Measurements from ENCODE around the gene TIMP2. TPM values are rescaled to one million over a fixed set of nuclear protein-coding genes. Genes with fewer than 3 reads are reported as not detected.
A peak's percentile ranks its signal among the peaks of the same experiment; 100 is the strongest.

The TIMP2 gene
- total and polyA plus RNA-seq, 2 of the 13 experiments (the other 11 are each of a cell fraction or from before 2014, with no cell fraction given): 3.8 to 8.5 TPM

DNA sequence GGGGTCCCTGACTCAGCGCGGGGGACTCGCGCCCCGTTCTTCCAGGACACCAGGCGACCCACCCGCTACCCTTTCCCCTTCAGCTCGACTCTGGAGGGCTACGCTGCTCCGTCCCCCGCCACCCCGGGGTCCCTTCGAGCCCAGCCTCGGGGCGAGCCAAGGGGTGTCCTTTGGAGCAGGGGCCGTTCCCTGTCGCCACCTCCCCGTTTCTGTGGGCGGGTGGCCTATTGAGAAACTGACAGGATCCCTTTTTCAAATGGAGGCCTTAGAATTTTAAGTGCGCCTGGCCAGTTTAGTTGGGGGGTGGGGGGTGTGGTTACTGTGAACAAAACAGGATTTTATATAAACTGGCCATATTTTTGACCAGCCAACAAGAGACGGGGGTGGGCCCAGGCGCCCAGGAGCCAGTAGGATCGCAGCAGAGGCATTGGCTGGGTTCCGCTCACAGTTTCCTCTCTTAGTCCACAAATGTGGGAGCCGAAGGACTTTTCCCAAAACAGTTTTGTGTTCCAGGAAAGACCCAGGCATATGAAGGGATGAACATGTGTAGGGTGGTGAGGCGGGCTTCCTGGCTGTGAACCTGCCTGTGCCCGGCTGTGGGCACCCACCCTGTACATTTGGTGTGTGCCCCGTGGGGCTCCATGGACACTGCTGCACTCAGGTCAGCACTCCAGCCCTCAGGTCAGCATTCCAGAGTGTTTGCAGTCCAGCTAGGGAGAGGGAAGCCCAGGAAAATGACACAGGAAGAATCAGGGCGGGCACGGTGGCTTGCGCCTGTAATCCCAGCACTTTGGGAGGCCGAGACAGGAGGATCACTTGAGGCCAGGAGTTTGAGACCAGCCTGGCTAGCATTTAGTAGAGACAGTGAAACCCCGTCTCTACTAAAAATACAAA, 722 bp upstream of the TIMP2 start (continued):
- TF ChIP-seq, protein P1, sequence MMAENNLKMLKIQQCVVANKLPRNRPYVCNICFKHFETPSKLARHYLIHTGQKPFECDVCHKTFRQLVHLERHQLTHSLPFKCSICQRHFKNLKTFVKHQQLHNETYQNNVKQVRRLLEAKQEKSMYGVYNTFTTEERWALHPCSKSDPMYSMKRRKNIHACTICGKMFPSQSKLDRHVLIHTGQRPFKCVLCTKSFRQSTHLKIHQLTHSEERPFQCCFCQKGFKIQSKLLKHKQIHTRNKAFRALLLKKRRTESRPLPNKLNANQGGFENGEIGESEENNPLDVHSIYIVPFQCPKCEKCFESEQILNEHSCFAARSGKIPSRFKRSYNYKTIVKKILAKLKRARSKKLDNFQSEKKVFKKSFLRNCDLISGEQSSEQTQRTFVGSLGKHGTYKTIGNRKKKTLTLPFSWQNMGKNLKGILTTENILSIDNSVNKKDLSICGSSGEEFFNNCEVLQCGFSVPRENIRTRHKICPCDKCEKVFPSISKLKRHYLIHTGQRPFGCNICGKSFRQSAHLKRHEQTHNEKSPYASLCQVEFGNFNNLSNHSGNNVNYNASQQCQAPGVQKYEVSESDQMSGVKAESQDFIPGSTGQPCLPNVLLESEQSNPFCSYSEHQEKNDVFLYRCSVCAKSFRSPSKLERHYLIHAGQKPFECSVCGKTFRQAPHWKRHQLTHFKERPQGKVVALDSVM (CRISPR knock-in tag; IDR thresholded peaks at IDR 0.05): peak; percentile 95
- TF ChIP-seq, protein P2, sequence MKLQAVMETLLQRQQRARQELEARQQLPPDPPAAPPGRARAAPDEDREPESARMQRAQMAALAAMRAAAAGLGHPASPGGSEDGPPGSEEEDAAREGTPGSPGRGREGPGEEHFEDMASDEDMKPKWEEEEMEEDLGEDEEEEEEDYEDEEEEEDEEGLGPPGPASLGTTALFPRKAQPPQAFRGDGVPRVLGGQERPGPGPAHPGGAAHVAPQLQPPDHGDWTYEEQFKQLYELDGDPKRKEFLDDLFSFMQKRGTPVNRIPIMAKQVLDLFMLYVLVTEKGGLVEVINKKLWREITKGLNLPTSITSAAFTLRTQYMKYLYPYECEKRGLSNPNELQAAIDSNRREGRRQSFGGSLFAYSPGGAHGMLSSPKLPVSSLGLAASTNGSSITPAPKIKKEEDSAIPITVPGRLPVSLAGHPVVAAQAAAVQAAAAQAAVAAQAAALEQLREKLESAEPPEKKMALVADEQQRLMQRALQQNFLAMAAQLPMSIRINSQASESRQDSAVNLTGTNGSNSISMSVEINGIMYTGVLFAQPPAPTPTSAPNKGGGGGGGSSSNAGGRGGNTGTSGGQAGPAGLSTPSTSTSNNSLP (IDR thresholded peaks at IDR 0.05; ENCODE audit: low read depth, low read length): no peak
- no peak for TF ChIP-seq ZNF652 (CRISPR knock-in tag; IDR thresholded peaks at IDR 0.05; ENCODE audit: borderline replicate concordance, low read depth)
- no peak for TF ChIP-seq ZNF329 (CRISPR knock-in tag; IDR thresholded peaks at IDR 0.05; ENCODE audit: low read depth)
- TF ChIP-seq, protein P3, sequence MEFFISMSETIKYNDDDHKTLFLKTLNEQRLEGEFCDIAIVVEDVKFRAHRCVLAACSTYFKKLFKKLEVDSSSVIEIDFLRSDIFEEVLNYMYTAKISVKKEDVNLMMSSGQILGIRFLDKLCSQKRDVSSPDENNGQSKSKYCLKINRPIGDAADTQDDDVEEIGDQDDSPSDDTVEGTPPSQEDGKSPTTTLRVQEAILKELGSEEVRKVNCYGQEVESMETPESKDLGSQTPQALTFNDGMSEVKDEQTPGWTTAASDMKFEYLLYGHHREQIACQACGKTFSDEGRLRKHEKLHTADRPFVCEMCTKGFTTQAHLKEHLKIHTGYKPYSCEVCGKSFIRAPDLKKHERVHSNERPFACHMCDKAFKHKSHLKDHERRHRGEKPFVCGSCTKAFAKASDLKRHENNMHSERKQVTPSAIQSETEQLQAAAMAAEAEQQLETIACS (CRISPR knock-in tag; IDR thresholded peaks at IDR 0.05): no peak
- no peak for TF ChIP-seq KLF9 (CRISPR knock-in tag; IDR thresholded peaks at IDR 0.05; ENCODE audit: low read depth)
- TF ChIP-seq TEAD3 (CRISPR knock-in tag; optimal IDR thresholded peaks at IDR 0.05; ENCODE audit: borderline replicate concordance): peak; percentile 69
- no peak for TF ChIP-seq SCMH1 (CRISPR knock-in tag; IDR thresholded peaks at IDR 0.05; ENCODE audit: borderline replicate concordance)
- TF ChIP-seq, protein P4, sequence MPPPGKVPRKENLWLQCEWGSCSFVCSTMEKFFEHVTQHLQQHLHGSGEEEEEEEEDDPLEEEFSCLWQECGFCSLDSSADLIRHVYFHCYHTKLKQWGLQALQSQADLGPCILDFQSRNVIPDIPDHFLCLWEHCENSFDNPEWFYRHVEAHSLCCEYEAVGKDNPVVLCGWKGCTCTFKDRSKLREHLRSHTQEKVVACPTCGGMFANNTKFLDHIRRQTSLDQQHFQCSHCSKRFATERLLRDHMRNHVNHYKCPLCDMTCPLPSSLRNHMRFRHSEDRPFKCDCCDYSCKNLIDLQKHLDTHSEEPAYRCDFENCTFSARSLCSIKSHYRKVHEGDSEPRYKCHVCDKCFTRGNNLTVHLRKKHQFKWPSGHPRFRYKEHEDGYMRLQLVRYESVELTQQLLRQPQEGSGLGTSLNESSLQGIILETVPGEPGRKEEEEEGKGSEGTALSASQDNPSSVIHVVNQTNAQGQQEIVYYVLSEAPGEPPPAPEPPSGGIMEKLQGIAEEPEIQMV (CRISPR knock-in tag; IDR thresholded peaks at IDR 0.05; ENCODE audit: low read depth): no peak
- TF ChIP-seq KAT8 (CRISPR knock-in tag; IDR thresholded peaks at IDR 0.05): no peak
- no peak for TF ChIP-seq ZNF577 (CRISPR knock-in tag; IDR thresholded peaks at IDR 0.05; ENCODE audit: borderline replicate concordance, low read depth)
- TF ChIP-seq, protein P5, sequence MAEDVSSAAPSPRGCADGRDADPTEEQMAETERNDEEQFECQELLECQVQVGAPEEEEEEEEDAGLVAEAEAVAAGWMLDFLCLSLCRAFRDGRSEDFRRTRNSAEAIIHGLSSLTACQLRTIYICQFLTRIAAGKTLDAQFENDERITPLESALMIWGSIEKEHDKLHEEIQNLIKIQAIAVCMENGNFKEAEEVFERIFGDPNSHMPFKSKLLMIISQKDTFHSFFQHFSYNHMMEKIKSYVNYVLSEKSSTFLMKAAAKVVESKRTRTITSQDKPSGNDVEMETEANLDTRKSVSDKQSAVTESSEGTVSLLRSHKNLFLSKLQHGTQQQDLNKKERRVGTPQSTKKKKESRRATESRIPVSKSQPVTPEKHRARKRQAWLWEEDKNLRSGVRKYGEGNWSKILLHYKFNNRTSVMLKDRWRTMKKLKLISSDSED (CRISPR knock-in tag; IDR thresholded peaks at IDR 0.05): no peak
- TF ChIP-seq BRD4 (CRISPR knock-in tag; IDR thresholded peaks at IDR 0.05): no peak
- no peak for TF ChIP-seq U2AF2 (IDR thresholded peaks at IDR 0.05; ENCODE audit: low read depth, low read length)
- no peak for TF ChIP-seq SOX13 (IDR thresholded peaks at IDR 0.05)
- no peak for TF ChIP-seq SOX13 (CRISPR knock-in tag; conservative IDR thresholded peaks at IDR 0.05 in 1 of 2, IDR thresholded peaks at IDR 0.05 in 1 of 2)
- TF ChIP-seq, protein P6, sequence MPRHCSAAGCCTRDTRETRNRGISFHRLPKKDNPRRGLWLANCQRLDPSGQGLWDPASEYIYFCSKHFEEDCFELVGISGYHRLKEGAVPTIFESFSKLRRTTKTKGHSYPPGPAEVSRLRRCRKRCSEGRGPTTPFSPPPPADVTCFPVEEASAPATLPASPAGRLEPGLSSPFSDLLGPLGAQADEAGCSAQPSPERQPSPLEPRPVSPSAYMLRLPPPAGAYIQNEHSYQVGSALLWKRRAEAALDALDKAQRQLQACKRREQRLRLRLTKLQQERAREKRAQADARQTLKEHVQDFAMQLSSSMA (CRISPR knock-in tag; IDR thresholded peaks at IDR 0.05): no peak
- TF ChIP-seq ZNF737 (CRISPR knock-in tag; IDR thresholded peaks at IDR 0.05; ENCODE audit: borderline replicate concordance): no peak
- no peak for TF ChIP-seq POLR2G (IDR thresholded peaks at IDR 0.05; ENCODE audit: low read depth, low read length)
- TF ChIP-seq SAP130 (CRISPR knock-in tag; IDR thresholded peaks at IDR 0.05; ENCODE audit: low read depth): peak; percentile 77
